ENCODE measurements around the gene MYBL2. TPM values are rescaled to one million over a fixed set of nuclear protein-coding genes. Genes with fewer than 3 reads are reported as not detected.

MYBL2 gene
- total RNA-seq, 2 donors from 2014 or later: 139 to 182 TPM

GRCh38 chr20:43716757-43717615 is 50.1 kb downstream of the MYBL2 start:
- Mint-ChIP-seq H3K27ac (no peak overlapping the region), H3K36me3 (ENCODE audit: low read depth) (peaks cover 45% of the 10 kb centered on the region), H3K9me3 (peaks cover 4% of the 10 kb centered on the region), H3K27me3 (ENCODE audit: insufficient read depth) (no peaks in the 10 kb centered on the region), H3K4me1 (peaks cover 3% of the 10 kb centered on the region), H3K4me3 (no peak overlapping the region)
- Histone ChIP-seq H3K9me3 (ENCODE audit: control insufficient read depth, low read length) (peaks cover 5% of the 10 kb centered on the region), H3K27me3 (ENCODE audit: control insufficient read depth, insufficient read depth, low read length, poor library complexity, severe bottlenecking) (no peaks in the 10 kb centered on the region), H3K4me3 (ENCODE audit: low read length) (no peak overlapping the region), H3K36me3 (ENCODE audit: control insufficient read depth, insufficient read depth, low read length) (peaks cover 28% of the 10 kb centered on the region), H3K27ac (ENCODE audit: low read depth, low read length) (no peak overlapping the region), H3K9ac (ENCODE audit: extremely low read depth, low read length, poor library complexity, severe bottlenecking) (no peak overlapping the region), H3K4me1 (ENCODE audit: control insufficient read depth, insufficient read depth, low read length) (peaks cover 4% of the 10 kb centered on the region)
- no peak for DNase-seq
- no peak for TF ChIP-seq CTCF (conservative IDR thresholded peaks at IDR 0.05)
- 94 to 96% methylated on average over 8 to 12 of the region's 12 CpGs for WGBS, 2 experiments (ENCODE audit: insufficient coverage in 1 of 2, insufficient read length in 1 of 2)

- H3K9ac ChIP-seq (ENCODE audit: extremely low read depth, low read length, poor library complexity, severe bottlenecking): no peak overlapping the region
- H3K27me3 ChIP-seq (ENCODE audit: control insufficient read depth, insufficient read depth, low read length, poor library complexity, severe bottlenecking): no peaks in the 10 kb centered on the region
- Mint-ChIP-seq H3K36me3 (ENCODE audit: low read depth) (peaks cover 39% of the 10 kb centered on the region), H3K9me3 (peaks cover 4% of the 10 kb centered on the region), H3K27me3 (ENCODE audit: insufficient read depth) (no peaks in the 10 kb centered on the region), H3K4me1 (peaks cover 5% of the 10 kb centered on the region), H3K4me3 (no peak overlapping the region), H3K27ac (no peak overlapping the region)
- no peak for DNase-seq
- 97 to 100% methylated on average over 3 to 4 of the region's 4 CpGs for WGBS, 2 experiments (ENCODE audit: insufficient coverage in 1 of 2, insufficient read length in 1 of 2)
- H3K27ac ChIP-seq (ENCODE audit: low read depth, low read length): no peak overlapping the region
- H3K36me3 ChIP-seq (ENCODE audit: control insufficient read depth, insufficient read depth, low read length): peaks cover 26% of the 10 kb centered on the region
- peaks cover 5% of the 10 kb centered on the region for H3K9me3 ChIP-seq (ENCODE audit: control insufficient read depth, low read length)
- H3K4me1 ChIP-seq (ENCODE audit: control insufficient read depth, insufficient read depth, low read length): peaks cover 4% of the 10 kb centered on the region
- no peak for TF ChIP-seq CTCF (conservative IDR thresholded peaks at IDR 0.05)
- H3K4me3 ChIP-seq (ENCODE audit: low read length): no peak overlapping the region
Measured at GRCh38 chr20:43717616-43717995, 50.7 kb downstream of the MYBL2 start.

GRCh38 chr20:43720007-43720406 is 53.1 kb downstream of the MYBL2 start:
- no peak for DNase-seq
- Histone ChIP-seq H3K36me3 (ENCODE audit: control insufficient read depth, insufficient read depth, low read length) (peaks cover 9% of the 10 kb centered on the region), H3K4me3 (ENCODE audit: low read length) (no peak overlapping the region), H3K4me1 (ENCODE audit: control insufficient read depth, insufficient read depth, low read length) (peaks cover 4% of the 10 kb centered on the region), H3K9me3 (ENCODE audit: control insufficient read depth, low read length) (peaks cover 5% of the 10 kb centered on the region), H3K27me3 (ENCODE audit: control insufficient read depth, insufficient read depth, low read length, poor library complexity, severe bottlenecking) (no peaks in the 10 kb centered on the region), H3K9ac (ENCODE audit: extremely low read depth, low read length, poor library complexity, severe bottlenecking) (no peak overlapping the region), H3K27ac (ENCODE audit: low read depth, low read length) (no peak overlapping the region)
- no peak overlapping the region for H3K4me3 Mint-ChIP-seq
- no peaks in the 10 kb centered on the region for H3K27me3 Mint-ChIP-seq (ENCODE audit: insufficient read depth)
- WGBS, 2 experiments (ENCODE audit: insufficient coverage in 1 of 2, insufficient read length in 1 of 2): 93 to 100% methylated on average over 1 of the region's 1 CpG
- no peak for TF ChIP-seq CTCF (conservative IDR thresholded peaks at IDR 0.05)
- H3K4me1 Mint-ChIP-seq: peaks cover 5% of the 10 kb centered on the region
- peak overlapping the region; percentile 62 for H3K27ac Mint-ChIP-seq
- peaks cover 20% of the 10 kb centered on the region for H3K36me3 Mint-ChIP-seq (ENCODE audit: low read depth)
- peaks cover 4% of the 10 kb centered on the region for H3K9me3 Mint-ChIP-seq

Measured in endodermal cell (in vitro differentiated cells).